ENCODE results near the gene ARMC5. TPM values are rescaled to one million over a fixed set of nuclear protein-coding genes. Genes with fewer than 3 reads are reported as not detected.
A peak's percentile ranks its signal among the peaks of the same experiment; 100 is the strongest.

ARMC5 gene
- total and polyA plus RNA-seq, 9 of the 15 experiments (the other 6 are each of a cell fraction or from before 2014, with no cell fraction given), result 0.11 to 13.5 (median 2.1) TPM

DNA sequence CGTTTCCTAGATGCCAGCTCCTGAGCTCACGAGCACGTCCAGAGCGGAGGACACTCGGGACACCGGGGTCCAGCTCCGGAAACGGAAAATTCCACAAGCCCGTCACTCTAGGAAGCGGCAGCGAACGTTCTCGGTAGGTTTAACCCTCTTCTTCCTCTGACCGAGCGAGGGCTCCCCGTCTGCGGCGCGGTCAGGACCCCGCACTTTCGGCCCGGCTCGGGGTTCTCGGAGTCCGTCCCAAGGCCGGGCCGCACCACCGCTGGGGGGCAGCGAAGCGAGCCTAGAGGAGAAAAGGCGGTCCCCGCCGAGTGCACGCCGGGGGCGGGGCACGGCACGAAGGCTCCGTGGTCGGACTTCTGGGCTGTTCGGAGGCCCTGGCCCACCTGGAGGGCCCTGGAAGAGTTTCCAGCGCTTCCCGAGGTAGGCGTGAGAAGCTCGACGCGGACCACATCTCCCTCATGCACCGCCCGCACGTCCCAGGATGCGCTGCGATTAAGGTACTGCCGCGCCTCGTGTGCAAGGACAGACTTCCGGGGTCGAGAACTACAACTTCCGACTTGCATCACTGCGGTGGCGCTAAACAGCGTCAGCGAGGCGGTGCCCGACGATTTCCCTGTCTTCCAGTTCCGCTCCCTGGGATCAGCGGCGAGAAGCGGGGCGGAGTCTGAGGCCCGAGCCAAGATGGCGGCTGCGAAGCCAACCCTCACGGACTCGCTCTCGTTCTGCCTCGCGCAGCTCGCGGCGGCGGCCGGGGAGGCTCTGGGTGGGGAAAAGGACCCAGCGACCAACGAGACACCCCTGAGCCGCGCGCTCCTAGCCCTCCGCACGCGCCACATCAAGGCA is at the start of gene ARMC5 (continued):
- TF ChIP-seq, protein P1, sequence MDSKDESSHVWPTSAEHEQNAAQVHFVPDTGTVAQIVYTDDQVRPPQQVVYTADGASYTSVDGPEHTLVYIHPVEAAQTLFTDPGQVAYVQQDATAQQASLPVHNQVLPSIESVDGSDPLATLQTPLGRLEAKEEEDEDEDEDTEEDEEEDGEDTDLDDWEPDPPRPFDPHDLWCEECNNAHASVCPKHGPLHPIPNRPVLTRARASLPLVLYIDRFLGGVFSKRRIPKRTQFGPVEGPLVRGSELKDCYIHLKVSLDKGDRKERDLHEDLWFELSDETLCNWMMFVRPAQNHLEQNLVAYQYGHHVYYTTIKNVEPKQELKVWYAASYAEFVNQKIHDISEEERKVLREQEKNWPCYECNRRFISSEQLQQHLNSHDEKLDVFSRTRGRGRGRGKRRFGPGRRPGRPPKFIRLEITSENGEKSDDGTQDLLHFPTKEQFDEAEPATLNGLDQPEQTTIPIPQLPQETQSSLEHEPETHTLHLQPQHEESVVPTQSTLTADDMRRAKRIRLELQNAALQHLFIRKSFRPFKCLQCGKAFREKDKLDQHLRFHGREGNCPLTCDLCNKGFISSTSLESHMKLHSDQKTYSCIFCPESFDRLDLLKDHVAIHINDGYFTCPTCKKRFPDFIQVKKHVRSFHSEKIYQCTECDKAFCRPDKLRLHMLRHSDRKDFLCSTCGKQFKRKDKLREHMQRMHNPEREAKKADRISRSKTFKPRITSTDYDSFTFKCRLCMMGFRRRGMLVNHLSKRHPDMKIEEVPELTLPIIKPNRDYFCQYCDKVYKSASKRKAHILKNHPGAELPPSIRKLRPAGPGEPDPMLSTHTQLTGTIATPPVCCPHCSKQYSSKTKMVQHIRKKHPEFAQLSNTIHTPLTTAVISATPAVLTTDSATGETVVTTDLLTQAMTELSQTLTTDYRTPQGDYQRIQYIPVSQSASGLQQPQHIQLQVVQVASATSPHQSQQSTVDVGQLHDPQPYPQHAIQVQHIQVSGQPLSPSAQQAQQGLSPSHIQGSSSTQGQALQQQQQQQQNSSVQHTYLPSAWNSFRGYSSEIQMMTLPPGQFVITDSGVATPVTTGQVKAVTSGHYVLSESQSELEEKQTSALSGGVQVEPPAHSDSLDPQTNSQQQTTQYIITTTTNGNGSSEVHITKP (IDR thresholded peaks at IDR 0.05; ENCODE audit: partially characterized antibody), result peak; percentile 80
- TF ChIP-seq ZKSCAN8 (CRISPR knock-in tag; IDR thresholded peaks at IDR 0.05) (no peak), NONO (IDR thresholded peaks at IDR 0.05; ENCODE audit: low read depth in 2 of 2, low read length in 1 of 2) (peak; percentile 32 to 38; a peak in 2 of 4 replicates), ZKSCAN3 (CRISPR knock-in tag; IDR thresholded peaks at IDR 0.05) (no peak), MED1 (CRISPR knock-in tag; IDR thresholded peaks at IDR 0.05; ENCODE audit: borderline replicate concordance) (no peak), CBFA2T3 (IDR thresholded peaks at IDR 0.05) (0 out of 2 replicates have a peak, but pooled peaks have one; percentile 11), VEZF1 (CRISPR knock-in tag; IDR thresholded peaks at IDR 0.05) (peak; percentile 66), FOSL1 (tag; conservative IDR thresholded peaks at IDR 0.05) (no peak), ZNF140 (CRISPR knock-in tag; IDR thresholded peaks at IDR 0.05) (no peak), MYBL2 (IDR thresholded peaks at IDR 0.05; ENCODE audit: low read depth) (no peak), MYBL2 (CRISPR knock-in tag; IDR thresholded peaks at IDR 0.05; ENCODE audit: borderline replicate concordance) (no peak), SRF (CRISPR knock-in tag; IDR thresholded peaks at IDR 0.05) (no peak; a peak in 1 of 4 replicates), PHB (CRISPR knock-in tag; IDR thresholded peaks at IDR 0.05) (peak; percentile 52; the same call in 1 of the 2 replicates), BRD4 (IDR thresholded peaks at IDR 0.05) (peak; percentile 69; the same call in 1 of the 2 replicates)
- TF ChIP-seq, protein P2, sequence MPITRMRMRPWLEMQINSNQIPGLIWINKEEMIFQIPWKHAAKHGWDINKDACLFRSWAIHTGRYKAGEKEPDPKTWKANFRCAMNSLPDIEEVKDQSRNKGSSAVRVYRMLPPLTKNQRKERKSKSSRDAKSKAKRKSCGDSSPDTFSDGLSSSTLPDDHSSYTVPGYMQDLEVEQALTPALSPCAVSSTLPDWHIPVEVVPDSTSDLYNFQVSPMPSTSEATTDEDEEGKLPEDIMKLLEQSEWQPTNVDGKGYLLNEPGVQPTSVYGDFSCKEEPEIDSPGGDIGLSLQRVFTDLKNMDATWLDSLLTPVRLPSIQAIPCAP (CRISPR knock-in tag; IDR thresholded peaks at IDR 0.05; ENCODE audit: borderline replicate concordance), result no peak
- TF ChIP-seq, protein P3, sequence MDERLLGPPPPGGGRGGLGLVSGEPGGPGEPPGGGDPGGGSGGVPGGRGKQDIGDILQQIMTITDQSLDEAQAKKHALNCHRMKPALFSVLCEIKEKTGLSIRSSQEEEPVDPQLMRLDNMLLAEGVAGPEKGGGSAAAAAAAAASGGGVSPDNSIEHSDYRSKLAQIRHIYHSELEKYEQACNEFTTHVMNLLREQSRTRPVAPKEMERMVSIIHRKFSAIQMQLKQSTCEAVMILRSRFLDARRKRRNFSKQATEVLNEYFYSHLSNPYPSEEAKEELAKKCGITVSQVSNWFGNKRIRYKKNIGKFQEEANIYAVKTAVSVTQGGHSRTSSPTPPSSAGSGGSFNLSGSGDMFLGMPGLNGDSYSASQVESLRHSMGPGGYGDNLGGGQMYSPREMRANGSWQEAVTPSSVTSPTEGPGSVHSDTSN (CRISPR knock-in tag; IDR thresholded peaks at IDR 0.05; ENCODE audit: low read depth), result no peak
- TF ChIP-seq, protein P3 (tag; conservative IDR thresholded peaks at IDR 0.05; ENCODE audit: low read depth), result no peak
